ENCODE measurements around the gene ACAD9.
A peak's percentile ranks its signal among the peaks of the same experiment; 100 is the strongest.
"Not testable (repeated sequence)": the region's sequence is repeated elsewhere in the genome, so short reads cannot be mapped to it uniquely, and the experiment has no call there.

Gene ACAD9

DNA sequence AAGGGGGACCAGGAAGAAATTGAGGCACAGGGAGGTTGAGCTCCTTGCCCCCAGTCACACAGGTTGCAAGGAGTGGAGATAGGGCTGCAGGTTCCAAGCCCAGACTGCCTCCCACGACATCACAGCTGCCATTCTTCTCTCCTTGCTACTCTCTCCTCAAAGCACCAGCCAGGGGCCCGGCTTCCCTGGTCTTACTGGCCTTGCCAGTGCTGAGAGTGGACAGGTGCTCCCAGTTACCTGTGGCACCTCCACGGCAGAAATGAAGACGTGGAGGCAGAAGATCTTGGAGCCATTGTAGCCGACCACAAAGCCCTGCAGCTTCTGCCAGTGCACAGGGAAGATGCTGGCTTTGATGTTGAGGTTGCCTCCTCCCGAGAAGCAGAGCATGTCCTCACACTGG is 17.9 kb upstream of the ACAD9 start:
- DNase-seq (ENCODE audit: low read depth) = no peak
- TF ChIP-seq, protein P1, sequence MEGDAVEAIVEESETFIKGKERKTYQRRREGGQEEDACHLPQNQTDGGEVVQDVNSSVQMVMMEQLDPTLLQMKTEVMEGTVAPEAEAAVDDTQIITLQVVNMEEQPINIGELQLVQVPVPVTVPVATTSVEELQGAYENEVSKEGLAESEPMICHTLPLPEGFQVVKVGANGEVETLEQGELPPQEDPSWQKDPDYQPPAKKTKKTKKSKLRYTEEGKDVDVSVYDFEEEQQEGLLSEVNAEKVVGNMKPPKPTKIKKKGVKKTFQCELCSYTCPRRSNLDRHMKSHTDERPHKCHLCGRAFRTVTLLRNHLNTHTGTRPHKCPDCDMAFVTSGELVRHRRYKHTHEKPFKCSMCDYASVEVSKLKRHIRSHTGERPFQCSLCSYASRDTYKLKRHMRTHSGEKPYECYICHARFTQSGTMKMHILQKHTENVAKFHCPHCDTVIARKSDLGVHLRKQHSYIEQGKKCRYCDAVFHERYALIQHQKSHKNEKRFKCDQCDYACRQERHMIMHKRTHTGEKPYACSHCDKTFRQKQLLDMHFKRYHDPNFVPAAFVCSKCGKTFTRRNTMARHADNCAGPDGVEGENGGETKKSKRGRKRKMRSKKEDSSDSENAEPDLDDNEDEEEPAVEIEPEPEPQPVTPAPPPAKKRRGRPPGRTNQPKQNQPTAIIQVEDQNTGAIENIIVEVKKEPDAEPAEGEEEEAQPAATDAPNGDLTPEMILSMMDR (IDR thresholded peaks at IDR 0.05; ENCODE audit: control insufficient read depth, insufficient read depth, low read depth, low read length, missing control alignments) = no peak
- no peak overlapping the region for H3K4me3 ChIP-seq (ENCODE audit: control insufficient read depth, low read depth, low read length)

DNA sequence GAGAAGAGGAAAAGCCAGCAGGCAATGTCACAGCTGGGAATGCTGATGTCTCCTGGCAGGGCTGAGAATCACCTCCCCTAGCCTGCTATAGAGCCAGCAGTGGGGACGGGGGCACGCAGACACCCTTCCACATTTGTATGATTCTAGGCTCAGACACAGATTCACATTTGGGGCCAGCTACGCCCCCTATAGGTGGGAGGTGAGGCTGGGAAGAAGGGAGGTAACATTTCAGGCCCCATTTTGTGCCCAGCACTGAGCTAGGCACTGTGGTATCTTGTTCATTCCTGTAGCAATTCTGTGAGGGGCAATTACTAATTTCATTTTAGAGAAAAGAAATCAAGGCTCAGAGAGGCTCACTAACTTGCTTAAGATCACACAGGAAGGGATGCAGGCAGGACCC is 15.9 kb upstream of the ACAD9 start:
- no peak overlapping the region for H3K4me3 ChIP-seq (ENCODE audit: control insufficient read depth, low read depth, low read length)
- TF ChIP-seq, protein P1 (IDR thresholded peaks at IDR 0.05; ENCODE audit: control insufficient read depth, insufficient read depth, low read depth, low read length, missing control alignments) = peak; percentile 26
- DNase-seq (ENCODE audit: low read depth) = no peak

GRCh38 chr3:128864351-128864811 is 15.0 kb upstream of the ACAD9 start:
- DNase-seq (ENCODE audit: low read depth) = no peak
- TF ChIP-seq, protein P1 (IDR thresholded peaks at IDR 0.05; ENCODE audit: control insufficient read depth, insufficient read depth, low read depth, low read length, missing control alignments) = no peak

DNA sequence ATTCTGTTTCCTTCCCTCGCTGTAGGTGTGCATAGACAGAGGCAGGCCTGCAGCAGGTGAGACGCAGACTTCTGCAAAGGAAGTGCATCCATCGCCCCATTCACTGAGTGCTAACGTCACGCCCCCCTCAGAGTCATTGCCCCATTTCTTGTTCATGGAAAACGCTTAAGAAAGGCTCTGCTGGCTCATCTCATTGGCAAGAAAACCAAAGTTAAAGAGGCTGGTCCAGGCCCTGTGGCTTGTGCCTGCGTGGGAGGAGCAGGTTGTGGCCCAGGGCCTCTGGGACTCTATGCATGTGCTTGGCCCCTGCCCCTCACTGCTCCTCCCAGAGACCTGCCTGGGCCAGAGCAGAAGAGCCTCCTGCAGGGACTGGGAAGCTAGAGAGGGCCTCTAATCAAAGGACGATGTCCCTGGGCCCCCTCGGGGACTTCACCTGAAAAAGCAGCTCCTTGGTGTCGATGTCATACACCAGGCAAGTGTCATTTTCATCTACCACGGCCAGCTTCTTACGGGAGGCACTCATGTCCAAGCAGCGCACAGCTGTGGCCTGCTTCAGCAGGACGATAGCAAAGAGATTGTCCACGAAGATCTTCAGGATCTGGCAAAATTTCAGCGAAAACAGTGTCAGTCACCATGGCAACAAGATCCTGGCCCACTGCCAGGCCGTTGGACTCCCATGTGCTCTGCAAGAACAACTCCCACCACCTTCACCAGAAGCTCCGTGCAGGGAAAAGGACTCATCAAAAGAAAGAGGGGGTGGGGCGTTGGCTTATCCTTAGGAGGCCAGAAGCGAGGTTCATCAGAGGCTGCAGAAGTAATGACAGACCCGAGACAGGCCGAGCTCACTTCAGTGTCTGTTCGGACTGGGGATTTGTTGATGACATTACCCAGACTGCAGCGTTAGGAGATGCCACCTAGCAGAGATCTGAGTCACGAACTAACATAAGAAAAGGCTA is 14.3 kb upstream of the ACAD9 start:
- DNase-seq (ENCODE audit: low read depth); H3K4me3 ChIP-seq (ENCODE audit: control insufficient read depth, low read depth, low read length): not testable (repeated sequence)

More at GRCh38 chr3:128864351-128864811, 15.0 kb upstream of the ACAD9 start:
- no peak overlapping the region for H3K4me3 ChIP-seq (ENCODE audit: control insufficient read depth, low read depth, low read length)

- no peak for DNase-seq (ENCODE audit: low read depth)
- H3K4me3 ChIP-seq (ENCODE audit: control insufficient read depth, low read depth, low read length) = no peak overlapping the region
Measured at GRCh38 chr3:128867200-128868125, 12.0 kb upstream of the ACAD9 start.

DNA sequence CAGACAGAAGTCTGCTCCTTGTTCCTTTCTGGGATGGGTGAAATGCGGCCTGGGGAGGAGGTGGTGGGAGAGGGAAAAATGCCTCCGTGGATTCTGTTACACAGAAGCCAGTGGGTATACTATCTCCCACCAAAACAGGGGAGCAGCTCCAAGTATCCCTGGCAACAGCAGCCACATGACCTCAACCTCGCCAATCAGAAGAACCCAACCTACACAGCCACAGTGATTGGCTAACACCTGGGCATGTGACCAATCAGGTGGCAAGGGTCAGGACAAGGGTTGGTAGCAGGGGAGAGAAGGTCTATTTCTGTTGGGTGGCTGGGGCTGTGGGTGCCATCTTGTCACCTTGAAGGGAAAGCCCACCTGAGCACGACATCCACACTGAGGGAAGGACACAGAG is 9.1 kb upstream of the ACAD9 start:
- H3K4me3 ChIP-seq (ENCODE audit: control insufficient read depth, low read depth, low read length) = no peak overlapping the region
- TF ChIP-seq, protein P1 (IDR thresholded peaks at IDR 0.05; ENCODE audit: control insufficient read depth, insufficient read depth, low read depth, low read length, missing control alignments) = no peak
- DNase-seq (ENCODE audit: low read depth) = no peak

More at GRCh38 chr3:128867200-128868125, 12.0 kb upstream of the ACAD9 start:
- TF ChIP-seq, protein P1 (IDR thresholded peaks at IDR 0.05; ENCODE audit: control insufficient read depth, insufficient read depth, low read depth, low read length, missing control alignments) = no peak
